ENCODE results near the gene NTN5.

Gene NTN5

DNA sequence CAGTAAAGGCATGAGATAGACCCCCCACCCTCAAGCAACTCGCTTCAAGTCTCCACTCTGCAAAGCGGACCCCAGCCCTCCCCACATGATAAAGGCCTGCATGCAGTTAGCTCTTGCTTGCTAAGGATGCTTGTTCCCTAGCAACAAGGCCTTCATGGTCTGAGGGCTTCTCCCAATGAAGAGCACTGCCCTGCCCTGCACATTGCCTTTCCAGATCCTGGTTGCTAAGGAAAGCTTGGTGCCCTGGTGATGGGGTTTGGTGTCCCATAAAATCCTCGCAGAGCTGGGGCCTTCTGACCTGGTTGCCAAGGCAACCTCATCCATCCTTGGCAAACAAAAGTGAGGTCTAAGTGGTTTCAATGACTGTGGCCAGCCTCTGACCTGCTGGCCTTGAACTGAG lies 41.6 kb downstream of the NTN5 start:
- no peaks in the 10 kb centered on the region for H3K9me2 ChIP-seq (ENCODE audit: low read depth, low read length)
- no peaks in the 10 kb centered on the region for H4K20me1 ChIP-seq (ENCODE audit: insufficient read depth, low read length)
- H3K4me3 ChIP-seq (ENCODE audit: low read depth, low read length, poor library complexity, severe bottlenecking), result no peak overlapping the region
- TF ChIP-seq, protein P1, sequence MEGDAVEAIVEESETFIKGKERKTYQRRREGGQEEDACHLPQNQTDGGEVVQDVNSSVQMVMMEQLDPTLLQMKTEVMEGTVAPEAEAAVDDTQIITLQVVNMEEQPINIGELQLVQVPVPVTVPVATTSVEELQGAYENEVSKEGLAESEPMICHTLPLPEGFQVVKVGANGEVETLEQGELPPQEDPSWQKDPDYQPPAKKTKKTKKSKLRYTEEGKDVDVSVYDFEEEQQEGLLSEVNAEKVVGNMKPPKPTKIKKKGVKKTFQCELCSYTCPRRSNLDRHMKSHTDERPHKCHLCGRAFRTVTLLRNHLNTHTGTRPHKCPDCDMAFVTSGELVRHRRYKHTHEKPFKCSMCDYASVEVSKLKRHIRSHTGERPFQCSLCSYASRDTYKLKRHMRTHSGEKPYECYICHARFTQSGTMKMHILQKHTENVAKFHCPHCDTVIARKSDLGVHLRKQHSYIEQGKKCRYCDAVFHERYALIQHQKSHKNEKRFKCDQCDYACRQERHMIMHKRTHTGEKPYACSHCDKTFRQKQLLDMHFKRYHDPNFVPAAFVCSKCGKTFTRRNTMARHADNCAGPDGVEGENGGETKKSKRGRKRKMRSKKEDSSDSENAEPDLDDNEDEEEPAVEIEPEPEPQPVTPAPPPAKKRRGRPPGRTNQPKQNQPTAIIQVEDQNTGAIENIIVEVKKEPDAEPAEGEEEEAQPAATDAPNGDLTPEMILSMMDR (IDR thresholded peaks at IDR 0.05; ENCODE audit: low read length), result no peak
- no peak for TF ChIP-seq EZH2 (IDR thresholded peaks at IDR 0.05; ENCODE audit: borderline replicate concordance, low read length)
- no peak overlapping the region for H3K27ac ChIP-seq (ENCODE audit: low read depth, low read length, poor library complexity, severe bottlenecking)
- H3K4me1 ChIP-seq (ENCODE audit: insufficient read depth, low read length, severe bottlenecking), result peaks cover 32% of the 10 kb centered on the region
- H3K79me2 ChIP-seq (ENCODE audit: insufficient read depth, low read length), result no peaks in the 10 kb centered on the region
- peaks cover 17% of the 10 kb centered on the region for H3K36me3 ChIP-seq (ENCODE audit: insufficient read depth, low read length)
- H3K9ac ChIP-seq (ENCODE audit: low read length), result no peak overlapping the region
- H3F3A ChIP-seq (ENCODE audit: insufficient read depth, low read length), result 0 out of 2 replicates have a peak, but pooled peaks cover 5% of the 10 kb centered on the region
- no peak overlapping the region for H2AFZ ChIP-seq (ENCODE audit: low read length)
- no peaks in the 10 kb centered on the region for H3K27me3 ChIP-seq (ENCODE audit: insufficient read depth, low read length)
- H3K4me2 ChIP-seq (ENCODE audit: low read length), result no peak overlapping the region
- H3K9me3 ChIP-seq (ENCODE audit: low read length), result no peaks in the 10 kb centered on the region

DNA sequence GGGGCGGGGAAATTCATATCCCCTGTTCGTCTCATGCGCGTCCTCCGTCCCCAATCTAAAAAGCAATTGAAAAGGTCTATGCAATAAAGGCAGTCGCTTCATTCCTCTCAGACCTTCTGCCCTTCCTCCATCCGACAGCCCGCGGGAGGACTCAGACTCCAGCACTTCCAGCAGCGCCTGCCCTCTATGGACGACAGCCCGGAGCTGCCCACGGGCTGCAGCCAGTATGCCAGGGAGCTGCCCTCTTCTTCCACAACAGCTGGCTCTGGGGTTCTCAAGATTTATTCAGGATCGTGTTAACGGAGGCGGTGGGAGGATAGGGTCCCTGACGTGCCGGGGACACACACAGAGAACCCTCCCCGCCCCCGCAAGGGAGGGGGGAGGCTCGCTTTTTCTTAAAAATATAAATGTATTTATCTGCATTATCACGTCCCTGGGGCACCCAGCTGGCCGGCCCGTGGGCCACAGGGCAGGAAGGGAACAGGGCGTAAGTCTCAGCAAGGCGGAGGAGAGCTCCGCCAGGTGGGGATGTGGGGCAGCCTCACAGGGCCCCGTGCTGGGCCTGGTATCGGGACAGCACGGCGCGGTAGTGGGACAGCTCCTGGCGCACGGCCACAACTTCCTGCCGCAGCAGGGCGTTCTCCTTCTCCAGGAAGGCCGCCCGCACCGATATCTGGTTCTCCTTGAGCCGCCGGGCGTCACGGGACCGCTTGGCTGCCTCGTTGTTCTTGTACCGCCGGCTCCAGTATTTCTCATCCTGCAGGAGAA lies 42.3 kb downstream of the NTN5 start:
- H3K27ac ChIP-seq (ENCODE audit: low read depth, low read length, poor library complexity, severe bottlenecking), result no peak overlapping the region
- H3K9ac ChIP-seq (ENCODE audit: low read length), result no peak overlapping the region
- no peaks in the 10 kb centered on the region for H3K27me3 ChIP-seq (ENCODE audit: insufficient read depth, low read length)
- H2AFZ ChIP-seq (ENCODE audit: low read length), result no peak overlapping the region
- 0 out of 2 replicates have a peak, but pooled peaks cover 5% of the 10 kb centered on the region for H3F3A ChIP-seq (ENCODE audit: insufficient read depth, low read length)
- H3K4me3 ChIP-seq (ENCODE audit: low read depth, low read length, poor library complexity, severe bottlenecking), result no peak overlapping the region
- TF ChIP-seq EZH2 (IDR thresholded peaks at IDR 0.05; ENCODE audit: borderline replicate concordance, low read length), result no peak
- TF ChIP-seq, protein P1 (IDR thresholded peaks at IDR 0.05; ENCODE audit: low read length), result no peak
- H3K79me2 ChIP-seq (ENCODE audit: insufficient read depth, low read length), result no peaks in the 10 kb centered on the region
- no peak overlapping the region for H3K4me2 ChIP-seq (ENCODE audit: low read length)
- no peaks in the 10 kb centered on the region for H3K9me3 ChIP-seq (ENCODE audit: low read length)
- H3K36me3 ChIP-seq (ENCODE audit: insufficient read depth, low read length), result peaks cover 17% of the 10 kb centered on the region
- H3K9me2 ChIP-seq (ENCODE audit: low read depth, low read length), result no peaks in the 10 kb centered on the region
- peaks cover 30% of the 10 kb centered on the region for H3K4me1 ChIP-seq (ENCODE audit: insufficient read depth, low read length, severe bottlenecking)
- H4K20me1 ChIP-seq (ENCODE audit: insufficient read depth, low read length), result no peaks in the 10 kb centered on the region

DNA sequence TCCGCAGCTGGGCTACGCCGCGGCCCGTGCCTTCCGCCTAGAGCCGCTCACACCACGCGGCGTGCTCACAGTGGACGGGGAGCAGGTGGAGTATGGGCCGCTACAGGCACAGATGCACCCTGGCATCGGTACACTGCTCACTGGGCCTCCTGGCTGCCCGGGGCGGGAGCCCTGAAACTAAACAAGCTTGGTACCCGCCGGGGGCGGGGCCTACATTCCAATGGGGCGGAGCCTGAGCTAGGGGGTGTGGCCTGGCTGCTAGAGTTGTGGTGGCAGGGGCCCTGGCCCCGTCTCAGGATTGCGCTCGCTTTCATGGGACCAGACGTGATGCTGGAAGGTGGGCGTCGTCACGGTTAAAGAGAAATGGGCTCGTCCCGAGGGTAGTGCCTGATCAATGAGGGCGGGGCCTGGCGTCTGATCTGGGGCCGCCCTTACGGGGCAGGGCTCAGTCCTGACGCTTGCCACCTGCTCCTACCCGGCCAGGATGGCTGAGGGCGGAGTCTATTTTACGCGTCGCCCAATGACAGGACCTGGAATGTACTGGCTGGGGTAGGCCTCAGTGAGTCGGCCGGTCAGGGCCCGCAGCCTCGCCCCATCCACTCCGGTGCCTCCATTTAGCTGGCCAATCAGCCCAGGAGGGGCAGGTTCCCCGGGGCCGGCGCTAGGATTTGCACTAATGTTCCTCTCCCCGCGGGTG lies 43.1 kb downstream of the NTN5 start:
- Histone ChIP-seq H2AFZ (ENCODE audit: low read length) (no peak overlapping the region), H3K9me3 (ENCODE audit: low read length) (no peaks in the 10 kb centered on the region), H3K4me2 (ENCODE audit: low read length) (no peak overlapping the region), H3F3A (ENCODE audit: insufficient read depth, low read length) (0 out of 2 replicates have a peak, but pooled peaks cover 1% of the 10 kb centered on the region), H3K9ac (ENCODE audit: low read length) (no peak overlapping the region), H3K27ac (ENCODE audit: low read depth, low read length, poor library complexity, severe bottlenecking) (no peak overlapping the region), H3K9me2 (ENCODE audit: low read depth, low read length) (no peaks in the 10 kb centered on the region), H4K20me1 (ENCODE audit: insufficient read depth, low read length) (no peaks in the 10 kb centered on the region), H3K27me3 (ENCODE audit: insufficient read depth, low read length) (no peaks in the 10 kb centered on the region), H3K79me2 (ENCODE audit: insufficient read depth, low read length) (no peaks in the 10 kb centered on the region), H3K36me3 (ENCODE audit: insufficient read depth, low read length) (peaks cover 17% of the 10 kb centered on the region), H3K4me3 (ENCODE audit: low read depth, low read length, poor library complexity, severe bottlenecking) (no peak overlapping the region), H3K4me1 (ENCODE audit: insufficient read depth, low read length, severe bottlenecking) (peaks cover 31% of the 10 kb centered on the region)
- TF ChIP-seq EZH2 (IDR thresholded peaks at IDR 0.05; ENCODE audit: borderline replicate concordance, low read length), result no peak
- TF ChIP-seq, protein P1 (IDR thresholded peaks at IDR 0.05; ENCODE audit: low read length), result no peak
